Right forelimb (tissue), 1 donor: ENCODE results near the gene ADAMTS2.
"Not testable (repeated sequence)": the region's sequence is repeated elsewhere in the genome, so short reads cannot be mapped to it uniquely, and the experiment has no call there.

Source experiments
- DNase-seq: peaks from one replicate; pipeline ENCODE4 v3.0.0-alpha.2; 2018

Gene ADAMTS2

DNA sequence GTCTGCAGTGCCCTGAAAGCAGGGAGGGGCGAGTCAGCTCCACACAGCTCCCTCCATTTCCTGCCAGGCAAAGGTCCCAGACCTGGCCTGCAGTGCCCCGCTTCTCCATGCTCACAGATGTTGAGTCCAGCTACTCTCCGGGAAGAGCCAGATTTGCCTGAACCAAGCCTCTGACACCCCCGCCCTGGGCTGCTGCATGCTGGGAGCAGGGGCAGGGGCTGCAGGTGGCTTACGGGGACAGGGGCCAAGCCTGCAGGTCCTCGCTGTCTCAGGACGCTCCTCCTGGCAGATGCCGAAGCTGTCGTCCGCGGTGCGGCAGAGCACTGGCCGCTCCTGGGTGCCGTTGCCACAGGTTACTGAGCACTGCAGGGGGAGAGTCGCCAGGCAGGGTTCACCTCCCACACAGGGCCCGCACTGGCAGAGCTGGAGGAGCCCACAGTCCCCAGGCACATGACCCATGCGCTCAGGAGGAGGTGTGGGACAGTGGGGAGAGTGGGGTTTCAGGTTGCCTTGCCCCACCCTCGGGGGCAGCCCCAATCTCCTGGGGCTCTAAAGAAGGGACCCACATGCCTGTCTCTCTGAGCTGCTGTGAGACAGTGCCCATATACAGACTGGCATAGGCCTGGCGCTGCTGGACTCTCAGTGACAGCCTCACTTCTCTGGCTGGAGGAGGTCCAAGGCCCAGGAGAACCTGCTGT is 222.7 kb downstream of the ADAMTS2 start:
- DNase-seq = peak; percentile 29

DNA sequence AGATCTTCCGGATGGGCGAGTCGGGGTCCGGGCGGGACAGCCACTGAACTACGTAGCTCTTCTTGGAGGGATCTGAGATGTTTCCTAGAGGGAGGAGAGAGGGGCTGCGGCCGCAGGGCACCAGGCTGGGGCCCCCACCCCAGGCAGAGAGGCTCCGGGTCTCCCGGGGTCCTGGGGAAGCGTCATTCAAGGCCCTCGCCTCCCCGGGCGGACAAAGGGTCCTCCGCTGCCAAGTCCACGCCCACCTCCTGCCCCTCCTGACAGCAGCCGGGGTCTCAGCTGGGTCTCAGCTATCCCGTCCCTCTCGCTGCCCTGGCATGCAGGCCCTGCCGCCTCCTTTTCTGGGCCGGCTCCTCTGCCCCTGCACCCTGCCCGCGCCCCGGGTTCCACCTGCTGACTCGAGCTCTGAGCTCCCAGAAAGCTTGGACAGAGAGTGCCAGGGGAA is 223.6 kb downstream of the ADAMTS2 start:
- DNase-seq = peak; percentile 20

DNA sequence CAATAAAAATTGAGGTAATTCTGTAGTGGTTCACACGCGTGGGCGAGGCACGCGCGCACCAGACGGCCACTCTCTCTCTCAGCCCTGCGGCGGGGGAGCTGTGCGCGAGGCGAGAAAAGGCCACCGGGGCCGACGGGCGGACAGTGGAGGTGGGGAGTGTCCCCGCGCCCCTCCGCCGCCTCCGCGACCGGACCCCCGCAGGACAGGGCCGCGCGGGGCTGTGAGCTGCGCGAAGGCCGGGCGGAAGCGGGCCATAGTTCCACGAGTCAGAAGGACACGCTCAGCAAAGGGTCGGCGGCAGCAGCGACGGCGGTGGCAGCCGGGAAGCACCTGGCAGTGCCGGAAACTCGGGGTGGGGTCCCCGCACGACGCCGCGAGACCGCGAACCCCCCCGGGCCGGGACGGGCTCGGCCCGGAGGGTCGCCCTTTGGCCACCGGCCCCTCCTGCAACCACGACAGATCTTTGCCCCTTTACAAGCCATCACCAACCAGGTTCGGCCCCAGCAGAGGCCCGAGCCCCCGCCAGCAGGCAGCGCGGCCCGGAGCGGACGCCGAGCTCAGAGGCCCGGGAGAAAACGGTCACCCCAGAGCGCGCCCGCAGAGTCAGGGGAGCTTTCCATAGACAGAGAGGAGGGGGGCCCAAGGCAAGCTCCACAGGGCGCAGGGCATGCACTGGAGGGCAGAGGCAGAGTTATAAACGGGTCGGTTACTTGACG is 224.2 kb downstream of the ADAMTS2 start:
- DNase-seq = peak; percentile 26

DNA sequence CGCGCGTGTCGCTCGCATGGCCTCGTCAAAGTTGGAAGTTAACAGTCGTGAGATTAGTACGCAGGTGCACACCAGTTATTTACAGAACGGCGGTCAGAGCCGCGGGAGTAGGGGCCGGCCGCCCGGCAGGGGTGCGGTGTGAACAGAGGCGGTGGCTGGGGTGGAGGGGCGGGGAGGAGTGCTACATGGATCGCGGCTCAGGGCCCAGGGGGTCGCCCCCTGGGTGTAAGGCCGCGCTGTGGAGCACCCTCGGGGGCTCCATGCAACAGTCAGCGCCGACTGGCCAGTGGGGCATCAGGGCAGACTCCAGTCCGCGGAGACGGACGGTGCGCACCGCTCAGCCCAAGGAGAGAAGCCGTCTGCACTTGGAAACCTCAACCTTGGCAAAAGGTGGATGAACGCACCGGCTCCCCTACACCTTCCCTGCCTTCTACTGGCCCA is 224.8 kb downstream of the ADAMTS2 start:
- DNase-seq = peak; percentile 1

DNA sequence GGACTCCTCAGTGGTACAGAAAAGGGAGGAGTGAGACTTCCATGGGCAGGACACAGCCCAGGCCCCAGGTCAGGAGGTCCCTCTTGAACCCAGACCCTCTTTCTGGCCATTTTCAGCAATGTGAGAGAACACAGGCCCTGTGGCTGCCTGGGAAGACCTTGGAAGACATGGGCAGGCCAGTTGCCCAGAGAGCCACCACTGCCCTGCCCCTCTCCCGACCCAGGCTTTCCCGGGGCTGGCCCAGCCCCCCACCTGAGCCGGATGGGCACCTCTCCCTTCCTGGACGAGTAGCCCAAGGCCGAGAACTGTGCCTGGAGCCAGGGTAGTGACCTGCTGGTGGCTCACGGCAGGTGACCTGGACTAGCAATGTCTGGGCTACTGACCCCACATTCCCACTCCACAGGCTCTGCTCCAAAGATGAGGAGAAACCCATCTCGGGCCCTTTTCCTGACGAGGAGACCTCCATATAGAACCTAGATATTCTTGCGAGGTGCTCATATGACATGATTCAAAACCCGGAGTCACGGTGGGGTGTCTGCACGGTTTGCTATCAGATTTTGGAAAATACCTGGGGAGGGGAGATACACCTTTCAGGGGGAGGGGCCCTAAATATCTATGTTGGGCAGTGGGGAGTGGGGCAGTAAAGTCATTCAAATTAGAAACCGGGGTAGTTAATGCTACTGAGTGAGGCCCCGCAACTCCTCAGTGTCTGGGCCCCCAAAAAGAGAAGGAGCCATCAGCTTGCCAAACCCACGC is 225.7 kb downstream of the ADAMTS2 start:
- DNase-seq = peak; percentile 30

DNA sequence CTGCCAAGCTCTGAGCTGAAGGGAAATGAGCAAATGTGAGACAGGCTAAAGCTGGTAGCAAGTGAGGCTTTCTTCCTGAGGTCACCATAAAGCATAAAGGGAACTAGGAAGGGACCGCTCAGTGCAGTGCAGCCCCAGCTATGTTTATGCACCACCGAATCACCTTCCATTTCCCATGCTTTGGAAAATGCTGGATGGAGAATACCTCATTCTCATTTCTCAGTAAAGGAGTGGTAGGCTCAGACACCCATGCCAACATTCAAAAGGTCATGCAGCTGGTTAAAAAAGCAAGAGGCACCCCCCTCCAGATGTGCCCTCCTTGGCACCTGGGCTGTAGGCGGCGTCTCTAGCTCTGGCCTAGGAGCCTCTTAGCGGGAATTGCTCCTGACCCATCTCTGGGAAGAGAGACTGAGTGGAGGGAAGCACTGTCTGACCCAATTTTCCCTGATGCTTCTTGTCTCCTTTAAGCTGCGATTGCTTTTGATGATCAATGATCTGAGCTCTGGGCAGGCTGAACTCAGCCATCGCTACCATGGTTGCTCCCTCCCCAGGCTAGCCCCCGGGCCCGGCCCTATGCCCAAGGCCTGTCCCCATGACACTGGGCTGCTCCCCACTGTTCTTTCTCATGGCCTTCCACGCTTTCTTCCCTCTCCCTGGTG is 226.4 kb downstream of the ADAMTS2 start:
- DNase-seq = peak; percentile 9

DNA sequence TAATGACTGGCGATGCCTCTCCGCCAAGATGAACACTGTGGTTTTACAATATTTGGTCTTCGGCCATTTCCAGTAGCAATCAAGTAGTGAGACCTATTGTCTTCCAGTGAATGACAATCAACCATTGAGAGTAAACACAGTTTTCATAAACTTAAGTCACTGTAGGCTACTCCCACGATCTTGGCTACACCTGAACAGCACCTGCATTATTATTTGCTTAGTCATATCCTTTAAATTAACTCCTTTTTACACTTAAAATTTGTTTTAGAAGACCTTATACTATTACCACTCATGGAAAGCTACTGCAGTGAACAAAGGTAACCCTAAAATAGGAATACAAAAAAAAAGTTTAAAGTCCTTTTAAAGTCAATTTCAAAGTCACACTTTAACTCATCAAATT is 226.9 kb downstream of the ADAMTS2 start:
- DNase-seq = no peak

DNA sequence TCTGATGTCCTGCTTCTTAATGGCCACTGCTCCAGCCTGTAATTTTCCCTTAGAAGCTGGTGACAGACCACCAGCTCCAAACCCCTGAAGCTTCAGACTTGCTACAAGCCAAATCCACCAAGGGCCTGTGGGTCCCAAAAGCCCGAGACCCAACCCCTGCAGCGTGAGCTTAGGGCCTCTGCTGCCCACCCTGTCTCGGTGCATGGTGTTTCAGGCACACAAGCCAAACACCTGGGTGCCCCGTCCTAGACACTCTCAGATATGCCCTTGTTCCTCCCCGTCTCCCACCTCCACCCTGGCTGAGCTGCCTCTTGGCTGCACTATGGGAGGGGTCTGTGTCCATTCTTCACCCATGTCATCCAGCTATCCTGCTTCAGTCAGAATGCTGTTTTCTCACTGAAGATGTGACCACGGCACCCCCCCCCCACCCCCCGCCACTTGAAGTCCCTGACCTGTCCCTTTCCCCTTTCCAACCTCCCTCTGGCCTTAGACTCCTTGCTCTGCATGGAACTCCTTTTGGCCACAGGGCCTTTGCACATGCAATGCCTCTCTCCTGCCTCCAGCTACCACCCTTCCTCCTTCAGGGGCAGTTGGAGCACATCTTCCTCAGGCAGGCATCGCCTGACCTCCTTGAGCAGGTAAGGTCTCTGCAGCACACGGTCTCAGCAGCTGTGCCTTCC is 229.3 kb downstream of the ADAMTS2 start:
- DNase-seq = peak; percentile 27

DNA sequence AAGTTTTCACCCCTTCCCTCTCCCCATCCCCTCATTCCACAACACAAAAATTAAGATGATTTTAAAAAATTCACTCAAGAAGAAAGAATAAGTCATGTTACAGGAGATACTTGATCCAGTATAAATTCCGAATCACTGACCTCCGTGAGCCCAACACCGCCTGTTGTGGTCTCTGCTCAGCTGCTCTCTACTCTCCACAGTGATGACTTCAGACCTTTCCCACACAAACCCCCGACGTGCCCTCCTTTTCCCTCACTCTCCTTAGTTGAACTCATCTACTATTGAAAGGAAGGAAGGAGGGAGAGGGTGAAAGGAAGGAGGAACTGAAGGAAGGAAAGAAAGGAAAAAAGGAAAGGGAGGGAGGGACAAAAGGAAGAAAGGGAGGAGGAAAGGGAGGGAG is 230.0 kb downstream of the ADAMTS2 start:
- DNase-seq = no peak

DNA sequence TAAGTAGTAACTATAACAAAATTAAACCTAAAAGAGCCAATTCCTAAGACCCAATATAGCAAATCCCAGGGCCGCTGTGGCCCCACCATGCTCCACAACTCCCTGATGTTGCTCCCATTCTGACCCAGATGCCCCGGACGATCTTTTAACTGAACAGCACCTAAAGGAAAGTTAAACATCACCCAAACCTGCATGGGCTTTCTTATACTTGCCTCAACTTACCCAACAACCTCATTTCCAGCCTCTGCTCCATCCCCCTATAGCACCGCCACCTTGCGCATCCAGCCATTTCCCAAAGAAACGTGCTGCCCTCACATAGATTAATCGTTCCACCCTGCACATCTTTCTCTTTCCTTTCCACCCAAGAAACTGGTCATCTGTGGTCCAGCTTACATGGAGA is 230.5 kb downstream of the ADAMTS2 start:
- no peak for DNase-seq

DNA sequence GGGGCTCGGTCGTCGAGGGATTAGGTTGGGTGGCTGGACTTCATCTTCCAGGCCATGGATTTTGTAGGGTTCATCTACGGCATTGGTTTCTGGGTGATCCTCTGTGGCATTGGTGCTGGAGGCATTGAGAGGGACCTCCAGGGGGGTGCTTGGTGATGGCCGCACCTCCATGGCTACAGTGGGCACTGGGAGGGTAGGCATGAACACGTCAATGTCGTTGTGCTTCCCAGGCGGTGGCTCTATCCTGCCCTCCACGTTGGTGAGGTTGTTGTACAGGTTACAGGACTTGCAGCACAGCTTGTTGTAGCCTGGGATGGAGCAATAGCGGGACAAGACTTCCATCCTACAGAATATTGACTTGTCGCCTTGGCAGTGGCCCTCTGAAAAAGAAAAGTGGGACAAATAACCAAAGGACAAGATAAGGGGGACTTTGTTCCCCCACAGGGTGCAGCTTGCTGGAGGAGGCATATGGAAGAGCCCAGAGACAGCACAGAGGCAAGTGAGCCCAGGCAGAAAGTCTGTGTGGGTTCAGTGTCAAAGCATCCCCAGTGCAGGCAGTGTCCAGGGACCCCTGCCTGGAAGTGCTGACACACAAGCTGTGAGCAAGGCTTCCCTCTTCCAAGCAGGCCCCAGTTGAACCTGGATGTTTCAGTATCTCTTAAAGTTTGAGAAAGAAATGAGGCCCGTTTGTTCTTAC is 231.2 kb downstream of the ADAMTS2 start:
- no peak for DNase-seq

DNA sequence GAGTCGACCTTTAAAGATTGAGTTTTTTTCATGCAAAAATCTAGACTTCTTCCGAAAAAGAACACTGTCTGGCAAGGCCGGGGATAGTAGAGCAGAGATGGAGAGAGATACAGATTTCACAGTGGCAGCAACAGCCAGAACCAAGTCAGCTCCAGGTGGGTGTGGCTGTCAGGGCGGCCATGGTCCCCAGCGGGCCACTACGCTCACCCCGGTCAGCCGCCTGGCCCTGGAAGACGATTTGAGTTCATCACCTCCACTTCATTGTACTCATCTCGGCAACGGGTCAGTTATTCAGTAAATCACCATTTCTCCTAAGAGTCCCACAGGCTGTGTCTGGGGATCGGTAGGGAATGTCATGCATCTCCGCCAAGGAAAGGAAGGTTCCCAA is 232.1 kb downstream of the ADAMTS2 start:
- no peak for DNase-seq

DNA sequence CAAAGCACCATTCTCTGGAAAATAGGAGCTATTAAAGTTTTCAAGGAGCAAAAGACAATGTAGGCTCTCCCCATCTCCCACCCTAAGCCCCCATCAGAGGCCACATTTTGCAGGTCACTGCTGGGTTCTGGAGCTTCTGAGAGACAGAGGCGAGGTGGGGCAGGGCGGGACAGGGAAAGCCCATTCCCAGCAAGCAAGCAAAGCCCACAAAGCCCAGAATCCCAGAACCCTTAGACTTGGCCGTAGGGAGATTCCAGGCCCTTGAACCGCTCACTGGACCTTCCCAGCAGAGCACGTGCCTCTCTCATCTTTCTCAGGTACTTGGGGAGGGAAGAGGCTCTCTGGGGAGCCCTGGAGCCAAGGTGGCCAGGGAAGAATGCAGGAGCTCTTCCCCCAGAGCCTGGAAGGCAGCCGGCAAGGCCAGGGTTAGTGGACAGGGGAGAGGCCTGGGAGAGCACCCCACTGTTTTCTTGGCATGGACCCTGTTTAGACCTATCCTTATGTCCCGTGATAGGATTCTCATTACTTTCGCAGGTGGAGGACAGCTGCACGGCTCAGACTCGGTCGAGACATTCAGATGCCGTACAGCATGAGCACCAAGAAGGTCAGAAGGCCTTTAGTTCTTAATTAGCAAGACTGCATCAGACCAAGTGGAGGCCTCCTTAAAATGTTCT is 232.7 kb downstream of the ADAMTS2 start:
- peak; percentile 29 for DNase-seq

DNA sequence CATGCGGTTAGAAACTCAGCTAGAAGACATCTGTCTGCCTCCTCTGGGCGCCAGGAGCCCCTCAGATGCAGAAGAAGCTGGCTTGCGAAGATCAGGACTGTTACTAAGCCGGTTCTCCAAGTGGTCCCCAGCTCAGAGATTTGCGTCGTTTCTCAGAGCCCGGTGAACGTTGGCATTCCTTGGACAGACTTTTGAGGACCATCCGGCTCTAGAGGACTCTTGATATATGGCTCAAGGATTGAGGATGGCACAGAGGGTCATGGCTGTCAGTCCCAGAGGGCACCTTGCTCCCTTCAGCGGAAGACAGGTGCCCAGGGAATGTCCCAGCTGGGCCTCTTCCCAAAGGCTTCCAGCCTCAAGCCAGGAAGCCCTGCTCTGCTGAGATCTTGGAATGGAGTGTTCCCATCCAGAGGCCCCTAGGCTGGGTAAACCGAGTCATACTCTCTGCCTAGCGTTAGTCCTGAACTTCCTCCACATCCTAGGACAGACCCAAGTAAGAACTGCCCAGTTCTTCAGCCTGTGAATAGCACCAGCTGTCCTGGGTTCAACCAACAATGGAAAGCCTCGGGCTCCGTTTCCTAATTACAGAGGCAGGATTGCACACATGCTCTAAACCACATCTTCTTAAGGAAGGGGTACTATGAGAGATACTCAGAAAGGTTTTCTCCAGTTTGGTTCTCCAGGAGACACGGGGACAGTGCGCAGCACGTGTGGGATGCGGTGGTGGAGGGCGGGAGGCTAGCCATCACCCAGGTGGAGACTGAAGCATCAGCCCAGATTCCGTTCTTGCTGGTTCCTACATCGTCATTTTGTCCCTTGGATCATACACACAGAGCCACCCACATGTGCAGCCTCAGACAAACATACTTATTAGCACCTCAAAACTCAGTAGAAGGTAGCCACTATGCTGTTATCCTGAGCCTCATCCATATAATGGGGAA is 233.7 kb downstream of the ADAMTS2 start:
- DNase-seq = peak; percentile 34

DNA sequence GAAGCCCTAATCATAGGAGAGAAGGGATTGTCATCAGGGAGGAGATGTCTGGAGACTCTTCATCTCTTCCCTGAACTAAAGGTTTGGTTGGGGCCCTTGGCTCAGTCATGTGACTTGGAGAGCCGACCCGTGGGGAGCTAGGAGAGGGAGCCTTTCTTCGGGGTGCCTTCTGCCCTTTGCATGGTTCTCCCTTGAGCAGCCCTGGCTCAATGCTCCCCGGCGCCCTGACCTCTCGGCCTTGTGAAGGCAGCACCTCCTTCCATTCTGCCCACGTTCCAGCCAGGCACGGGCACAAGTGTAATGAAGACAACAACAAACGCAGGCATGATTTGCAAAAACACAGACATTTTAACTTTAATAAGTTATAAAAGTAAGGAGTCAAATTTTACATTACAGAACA is 234.7 kb downstream of the ADAMTS2 start:
- DNase-seq = no peak

DNA sequence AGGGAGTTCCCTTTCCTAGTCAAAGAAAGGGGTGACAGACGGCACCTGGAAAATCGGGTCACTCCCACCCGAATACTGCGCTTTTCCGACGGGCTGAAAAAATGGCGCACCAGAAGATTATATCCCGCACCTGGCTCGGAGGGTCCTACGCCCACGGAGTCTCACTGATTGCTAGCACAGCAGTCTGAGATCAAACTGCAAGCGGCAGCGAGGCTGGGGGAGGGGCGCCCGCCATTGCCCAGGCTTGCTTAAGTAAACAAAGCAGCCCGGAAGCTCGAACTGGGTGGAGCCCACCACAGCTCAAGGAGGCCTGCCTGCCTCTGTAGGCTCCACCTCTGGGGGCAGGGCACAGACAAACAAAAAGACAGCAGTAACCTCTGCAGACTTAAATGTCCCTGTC is 244.0 kb downstream of the ADAMTS2 start:
- DNase-seq = not testable (repeated sequence)

DNA sequence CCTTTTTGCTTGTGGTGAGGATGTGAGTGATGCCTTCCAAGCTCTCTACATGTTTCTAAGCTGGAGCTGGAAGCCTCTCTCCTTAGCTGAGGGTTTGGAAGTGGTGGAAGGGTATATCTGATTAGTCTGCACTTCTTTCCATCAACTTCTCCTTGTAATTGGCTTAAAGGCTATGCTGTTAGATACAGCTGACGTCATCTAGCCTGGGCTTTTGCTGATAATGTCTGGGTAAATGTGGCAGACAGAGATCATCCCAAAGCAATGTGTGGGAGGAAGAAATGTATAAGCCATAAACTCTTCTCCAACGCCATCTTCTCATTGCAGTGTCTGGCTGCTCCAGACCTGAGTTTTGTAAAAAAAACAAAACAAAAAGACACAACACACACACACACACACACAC is 255.8 kb downstream of the ADAMTS2 start:
- DNase-seq = no peak

DNA sequence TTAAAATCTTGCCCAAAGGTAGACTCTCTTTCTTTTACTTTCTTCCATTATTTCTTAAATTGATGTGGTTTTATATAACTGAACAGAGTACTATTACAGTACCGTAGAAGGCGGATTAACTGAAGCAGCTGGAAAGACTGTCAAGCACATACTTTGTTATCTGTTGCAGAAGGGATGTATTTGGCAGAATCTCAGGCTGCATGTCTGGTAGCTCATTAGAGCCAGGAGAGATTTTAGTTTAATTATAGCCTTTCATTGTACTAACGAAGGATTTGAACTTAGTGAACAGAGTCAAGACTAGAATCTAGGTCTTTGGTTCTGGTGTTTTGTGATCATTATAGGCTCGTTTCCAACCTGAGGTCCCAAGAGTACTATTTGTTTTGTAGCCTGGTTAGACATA is 264.5 kb downstream of the ADAMTS2 start:
- DNase-seq = no peak

DNA sequence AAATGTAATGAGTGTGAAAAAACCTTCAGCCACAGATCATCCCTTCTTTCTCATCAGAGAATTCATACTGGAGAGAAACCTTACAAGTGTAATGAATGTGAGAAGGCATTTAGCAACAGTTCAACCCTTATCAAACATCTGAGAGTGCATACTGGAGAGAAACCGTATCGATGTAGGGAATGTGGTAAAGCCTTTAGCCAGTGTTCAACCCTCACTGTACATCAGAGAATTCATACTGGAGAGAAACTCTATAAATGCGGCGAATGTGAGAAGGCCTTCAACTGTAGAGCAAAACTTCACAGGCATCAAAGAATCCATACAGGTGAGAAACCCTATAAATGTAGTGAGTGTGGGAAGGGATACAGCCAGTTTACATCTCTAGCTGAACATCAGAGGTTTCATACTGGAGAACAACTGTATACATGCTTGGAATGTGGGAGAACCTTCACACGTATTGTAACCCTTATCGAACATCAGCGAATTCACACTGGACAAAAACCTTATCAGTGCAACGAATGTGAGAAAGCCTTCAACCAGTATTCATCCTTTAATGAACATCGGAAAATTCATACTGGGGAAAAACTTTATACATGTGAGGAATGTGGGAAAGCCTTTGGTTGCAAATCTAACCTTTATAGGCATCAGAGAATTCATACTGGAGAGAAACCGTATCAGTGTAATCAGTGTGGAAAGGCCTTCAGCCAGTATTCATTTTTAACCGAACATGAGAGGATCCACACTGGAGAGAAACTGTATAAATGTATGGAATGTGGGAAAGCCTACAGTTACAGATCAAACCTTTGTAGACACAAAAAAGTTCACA is 265.9 kb downstream of the ADAMTS2 start:
- DNase-seq = no peak
